Activated naive CD4-positive, alpha-beta T cell treated with anti-CD3 and anti-CD28 coated beads, Interleukin-2, amount 50 U/mL, for 16 hours (primary cell): ENCODE measurements around the gene MMP24.
"Not testable (repeated sequence)": the region's sequence is repeated elsewhere in the genome, so short reads cannot be mapped to it uniquely, and the experiment has no call there.

ENCODE experiments used
- DNase-seq: peaks from one replicate; pipeline ENCODE4 v3.0.0-alpha.2; 2020

Gene MMP24

DNA sequence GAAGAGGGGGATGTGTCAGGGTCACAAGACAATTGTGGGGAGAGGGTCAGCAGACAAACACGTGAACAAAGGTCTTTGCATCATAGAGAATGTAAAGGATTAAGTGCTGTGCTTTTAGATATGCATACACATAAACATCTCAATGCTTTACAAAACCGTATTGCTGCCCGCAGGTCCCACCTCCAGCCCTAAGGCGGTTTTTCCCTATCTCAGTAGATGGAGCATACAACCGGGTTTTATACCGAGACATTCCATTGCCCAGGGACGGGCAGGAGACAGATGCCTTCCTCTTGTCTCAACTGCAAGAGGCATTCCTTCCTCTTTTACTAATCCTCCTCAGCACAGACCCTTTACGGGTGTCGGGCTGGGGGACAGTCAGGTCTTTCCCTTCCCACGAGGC lies 35.8 kb downstream of the MMP24 start:
- DNase-seq: not testable (repeated sequence)

DNA sequence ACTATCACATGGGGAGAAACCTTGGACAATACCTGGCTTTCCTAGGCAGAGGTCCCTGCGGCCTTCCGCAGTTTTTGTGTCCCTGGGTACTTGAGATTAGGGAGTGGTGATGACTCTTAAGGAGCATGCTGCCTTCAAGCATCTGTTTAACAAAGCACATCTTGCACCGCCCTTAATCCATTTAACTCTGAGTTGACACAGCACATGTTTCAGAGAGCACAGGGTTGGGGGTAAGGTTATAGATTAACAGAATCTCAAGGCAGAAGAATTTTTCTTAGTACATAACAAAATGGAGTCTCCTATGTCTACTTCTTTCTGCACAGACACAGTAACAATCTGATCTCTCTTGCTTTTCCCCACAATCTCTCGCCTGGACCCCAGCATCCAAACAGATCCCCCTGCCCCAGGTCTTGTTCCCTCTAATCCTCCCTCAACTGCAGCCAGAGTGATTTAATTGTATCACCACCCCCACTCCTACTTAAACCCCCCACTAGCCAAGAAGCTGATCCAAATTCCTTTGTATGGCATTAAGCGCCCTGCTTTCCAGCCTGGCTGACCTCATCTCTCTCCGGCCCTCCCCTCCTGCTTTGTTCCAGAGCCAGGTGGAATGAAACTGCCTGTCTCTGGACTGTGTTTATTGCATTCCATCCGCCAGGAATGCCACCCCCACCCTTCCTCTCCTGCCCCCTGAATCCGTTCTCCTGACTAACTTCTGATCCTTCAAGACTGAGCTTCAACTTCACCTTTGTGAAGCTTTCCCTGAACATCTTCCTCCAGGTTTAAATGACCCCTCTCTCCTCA lies 36.4 kb downstream of the MMP24 start:
- DNase-seq: not testable (repeated sequence)

DNA sequence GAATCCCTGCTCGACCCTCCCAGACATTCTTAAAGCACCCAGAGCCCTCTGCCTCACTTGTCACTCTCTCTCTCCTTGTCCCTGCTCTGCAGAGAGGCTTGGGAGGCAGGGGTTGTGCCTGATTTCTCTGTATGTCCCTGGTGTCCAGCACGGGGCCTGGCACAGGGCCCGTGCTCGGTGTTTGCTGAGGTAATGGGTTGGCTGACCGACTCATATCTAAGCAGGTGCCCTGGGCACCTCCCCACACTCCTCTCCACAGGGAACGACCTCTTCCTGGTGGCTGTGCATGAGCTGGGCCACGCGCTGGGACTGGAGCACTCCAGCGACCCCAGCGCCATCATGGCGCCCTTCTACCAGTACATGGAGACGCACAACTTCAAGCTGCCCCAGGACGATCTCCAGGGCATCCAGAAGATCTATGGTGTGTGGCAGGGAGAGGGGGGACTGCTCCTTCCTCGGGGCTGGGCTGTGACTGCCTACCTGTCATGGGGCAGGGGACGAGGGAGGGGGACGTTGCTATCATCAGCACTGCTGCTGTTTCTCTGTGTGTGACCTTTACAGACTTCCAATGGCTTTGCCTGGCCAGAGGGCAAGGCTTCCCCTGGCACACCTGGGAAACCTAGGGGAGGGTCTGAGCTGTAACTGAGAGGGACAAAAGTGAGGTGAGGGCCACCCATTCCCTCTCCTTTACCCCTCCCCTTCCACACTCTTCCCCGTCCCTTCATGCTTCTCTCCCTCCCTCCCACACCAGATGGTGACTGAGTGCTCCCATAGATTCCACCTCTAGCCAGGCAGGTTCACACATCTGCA lies 37.2 kb downstream of the MMP24 start:
- no peak for DNase-seq

DNA sequence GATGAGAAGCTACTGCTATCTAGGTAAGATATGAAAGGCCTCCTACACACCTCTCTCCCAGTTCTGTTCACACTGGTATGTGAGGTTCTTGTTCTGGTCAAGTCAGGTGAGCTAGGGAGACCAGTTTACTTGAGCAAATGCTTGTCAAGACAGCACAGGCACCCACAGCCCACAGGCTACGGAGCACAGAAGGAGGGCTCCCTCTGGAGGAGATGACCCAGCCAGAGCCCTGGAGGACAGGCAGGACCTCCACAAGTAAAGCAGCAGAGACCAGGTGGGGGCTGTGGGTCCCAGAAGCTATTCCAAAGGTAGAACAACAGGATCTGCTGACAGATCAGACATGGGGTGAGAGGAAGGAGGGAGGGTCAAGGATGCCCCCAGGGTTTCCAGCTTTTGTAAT lies 38.3 kb downstream of the MMP24 start:
- no peak for DNase-seq

DNA sequence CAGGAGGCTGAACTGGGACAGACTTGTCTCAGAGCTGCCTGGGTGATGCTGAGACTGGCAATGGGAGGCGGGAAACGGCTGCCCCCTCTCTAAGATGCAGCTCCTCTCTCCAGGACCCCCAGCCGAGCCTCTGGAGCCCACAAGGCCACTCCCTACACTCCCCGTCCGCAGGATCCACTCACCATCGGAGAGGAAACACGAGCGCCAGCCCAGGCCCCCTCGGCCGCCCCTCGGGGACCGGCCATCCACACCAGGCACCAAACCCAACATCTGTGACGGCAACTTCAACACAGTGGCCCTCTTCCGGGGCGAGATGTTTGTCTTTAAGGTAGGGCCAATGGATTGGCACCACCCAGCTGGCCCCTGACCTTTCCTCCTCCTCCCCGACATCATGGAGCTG lies 40.6 kb downstream of the MMP24 start:
- DNase-seq: no peak

DNA sequence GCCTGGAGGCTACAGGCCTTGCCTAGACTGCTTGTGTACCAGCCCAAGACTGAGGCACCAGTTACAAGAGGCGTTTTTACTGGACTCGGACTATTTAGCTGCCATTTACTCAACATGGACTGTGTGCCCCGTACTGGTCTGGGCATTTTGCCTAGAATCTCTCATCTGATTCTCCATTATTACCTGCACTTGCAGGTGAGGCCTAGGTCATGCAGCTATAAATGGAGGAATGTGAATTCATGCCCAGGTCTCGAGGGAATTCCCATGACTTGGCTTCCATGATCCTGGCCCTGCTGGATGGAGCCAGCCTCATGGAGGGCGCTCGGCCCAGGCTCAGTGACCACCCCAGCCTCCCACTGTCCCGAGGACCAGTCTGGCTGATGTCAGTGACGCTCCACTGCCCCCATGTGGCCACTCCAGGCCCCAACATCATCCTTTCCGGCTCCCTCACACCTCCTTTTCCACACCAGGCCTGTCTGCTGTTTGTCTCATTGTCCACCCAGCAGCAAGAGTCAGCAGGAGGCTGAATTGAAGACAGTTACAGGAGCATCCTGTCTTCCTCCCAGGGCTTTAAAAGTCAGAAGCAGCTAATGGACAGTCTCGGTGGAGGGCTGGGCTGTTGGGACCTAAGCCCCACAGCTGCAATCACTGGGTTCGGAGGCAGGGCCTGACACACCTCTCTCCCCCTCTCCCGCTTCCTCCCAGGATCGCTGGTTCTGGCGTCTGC lies 42.7 kb downstream of the MMP24 start:
- DNase-seq: peak; percentile 51

DNA sequence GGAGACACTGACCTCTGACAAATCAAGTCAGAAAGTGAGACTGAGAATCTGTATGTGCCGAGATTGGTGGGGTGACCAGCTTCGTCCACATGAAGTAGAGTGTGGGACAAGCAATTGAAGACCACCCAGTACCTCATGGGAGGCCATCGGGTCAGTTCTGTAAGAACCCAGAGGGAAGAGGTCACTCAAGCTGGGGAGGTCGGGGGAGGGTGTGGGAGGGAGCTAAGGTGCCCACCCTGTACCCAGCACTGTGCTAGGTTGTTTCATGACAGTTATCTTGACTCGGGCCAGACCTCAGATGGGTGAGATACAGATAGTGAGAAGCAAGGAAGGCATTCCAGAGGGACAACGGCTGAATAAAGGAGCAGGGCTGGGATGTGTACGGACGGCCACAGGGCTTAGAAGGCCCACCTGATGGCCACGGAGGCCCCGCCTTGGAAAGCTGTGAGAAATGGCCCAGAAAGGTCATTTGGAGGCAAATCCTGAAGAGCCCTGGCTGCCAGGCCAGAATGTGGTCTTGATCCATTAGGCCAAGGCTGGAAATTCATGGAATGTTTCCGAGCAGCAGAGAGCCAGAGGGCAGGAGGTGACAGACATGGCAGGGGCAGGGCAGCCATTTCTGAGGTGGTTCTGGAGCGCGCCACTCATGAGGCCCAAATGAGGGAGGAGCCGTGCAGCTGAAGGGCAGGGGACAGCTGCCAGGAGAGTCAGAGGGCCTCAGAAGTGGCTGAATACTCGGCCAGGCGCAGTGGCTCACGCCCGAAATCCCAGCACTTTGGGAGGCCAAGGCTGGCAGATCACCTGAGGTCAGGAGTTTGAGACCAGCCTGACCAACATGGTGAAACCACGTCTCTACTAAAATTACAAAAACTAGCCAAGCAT lies 43.8 kb downstream of the MMP24 start:
- no peak for DNase-seq

DNA sequence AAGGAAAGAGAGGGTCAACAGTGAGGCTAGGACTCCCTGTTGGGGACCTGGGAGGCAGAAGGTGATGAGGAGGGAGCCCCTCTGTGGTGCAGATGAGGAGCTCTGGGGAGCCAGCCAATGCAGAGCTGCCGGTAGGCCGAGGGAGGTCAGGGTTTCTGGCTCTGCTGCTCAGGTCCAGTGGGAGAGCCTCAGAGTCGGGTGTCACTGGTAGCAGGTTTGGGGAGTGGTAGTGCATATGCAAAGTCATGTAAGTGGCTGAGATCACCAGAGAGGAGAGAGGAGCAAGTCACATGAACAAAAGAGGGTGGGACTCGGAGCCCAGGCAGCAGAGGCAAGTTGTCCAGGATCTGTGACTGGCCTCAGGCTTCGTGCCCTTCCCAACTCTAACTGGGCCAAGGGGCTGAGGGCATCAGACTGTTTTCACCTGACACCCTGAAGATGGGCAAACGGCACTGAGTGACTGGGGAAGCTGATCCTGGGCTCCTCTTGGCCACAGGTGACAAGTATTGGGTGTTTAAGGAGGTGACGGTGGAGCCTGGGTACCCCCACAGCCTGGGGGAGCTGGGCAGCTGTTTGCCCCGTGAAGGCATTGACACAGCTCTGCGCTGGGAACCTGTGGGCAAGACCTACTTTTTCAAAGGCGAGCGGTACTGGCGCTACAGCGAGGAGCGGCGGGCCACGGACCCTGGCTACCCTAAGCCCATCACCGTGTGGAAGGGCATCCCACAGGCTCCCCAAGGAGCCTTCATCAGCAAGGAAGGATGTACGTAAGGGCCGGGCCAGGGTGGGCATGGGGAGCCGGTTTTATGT lies 44.8 kb downstream of the MMP24 start:
- DNase-seq: no peak

DNA sequence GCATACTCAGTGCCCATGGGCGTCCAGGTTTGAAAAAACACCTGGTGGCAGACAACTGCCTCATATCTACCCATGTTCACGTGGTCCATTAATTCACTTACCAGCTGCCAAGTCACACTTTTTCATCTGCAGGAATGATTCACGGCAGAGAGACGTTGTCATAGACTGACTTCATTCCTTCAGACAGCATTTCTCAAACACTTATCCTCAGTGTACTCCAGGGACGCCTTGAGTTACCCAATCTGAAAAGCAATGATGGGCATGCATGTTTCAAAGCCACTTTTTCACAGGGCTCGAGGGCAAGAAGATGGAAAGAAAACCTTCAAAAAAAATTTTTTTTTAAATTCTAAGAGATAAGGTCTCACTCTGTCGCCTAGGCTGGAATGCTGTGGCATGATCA lies 45.4 kb downstream of the MMP24 start:
- DNase-seq: no peak

DNA sequence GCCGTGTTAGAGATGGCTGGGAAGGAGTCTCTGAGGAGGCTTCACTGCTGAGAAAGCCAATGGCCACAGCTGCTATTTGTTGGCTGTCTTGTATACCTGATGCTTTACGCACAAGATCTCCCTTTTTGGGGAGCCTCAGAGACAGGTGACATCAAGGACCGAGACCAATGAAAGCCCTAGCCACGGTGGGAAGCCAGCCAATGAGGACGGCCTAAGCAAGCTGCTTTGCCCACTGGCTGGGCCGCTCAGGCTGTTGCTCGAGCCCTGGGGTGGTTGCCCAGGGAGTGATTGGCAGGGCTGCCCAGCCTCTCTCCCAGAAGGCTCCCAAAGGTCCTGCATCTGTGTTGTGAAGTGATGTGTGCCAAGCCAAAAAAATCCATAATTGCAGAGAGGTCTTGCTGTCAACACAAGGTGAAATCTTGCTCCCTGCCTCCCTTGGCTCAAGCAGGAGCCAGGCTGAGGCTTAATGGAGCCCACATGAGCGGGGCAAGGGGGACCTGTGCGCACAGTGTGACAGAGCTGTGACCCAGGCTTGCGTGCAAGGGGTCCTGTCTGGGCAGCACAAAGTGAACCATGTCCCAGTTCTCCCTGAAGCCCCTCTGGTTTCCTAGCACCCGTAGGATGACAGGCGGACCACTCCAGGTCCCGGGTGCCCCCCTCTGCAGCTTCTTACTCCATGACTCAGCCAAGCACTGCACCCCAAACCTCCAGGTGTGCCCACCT lies 47.1 kb downstream of the MMP24 start:
- no peak for DNase-seq

DNA sequence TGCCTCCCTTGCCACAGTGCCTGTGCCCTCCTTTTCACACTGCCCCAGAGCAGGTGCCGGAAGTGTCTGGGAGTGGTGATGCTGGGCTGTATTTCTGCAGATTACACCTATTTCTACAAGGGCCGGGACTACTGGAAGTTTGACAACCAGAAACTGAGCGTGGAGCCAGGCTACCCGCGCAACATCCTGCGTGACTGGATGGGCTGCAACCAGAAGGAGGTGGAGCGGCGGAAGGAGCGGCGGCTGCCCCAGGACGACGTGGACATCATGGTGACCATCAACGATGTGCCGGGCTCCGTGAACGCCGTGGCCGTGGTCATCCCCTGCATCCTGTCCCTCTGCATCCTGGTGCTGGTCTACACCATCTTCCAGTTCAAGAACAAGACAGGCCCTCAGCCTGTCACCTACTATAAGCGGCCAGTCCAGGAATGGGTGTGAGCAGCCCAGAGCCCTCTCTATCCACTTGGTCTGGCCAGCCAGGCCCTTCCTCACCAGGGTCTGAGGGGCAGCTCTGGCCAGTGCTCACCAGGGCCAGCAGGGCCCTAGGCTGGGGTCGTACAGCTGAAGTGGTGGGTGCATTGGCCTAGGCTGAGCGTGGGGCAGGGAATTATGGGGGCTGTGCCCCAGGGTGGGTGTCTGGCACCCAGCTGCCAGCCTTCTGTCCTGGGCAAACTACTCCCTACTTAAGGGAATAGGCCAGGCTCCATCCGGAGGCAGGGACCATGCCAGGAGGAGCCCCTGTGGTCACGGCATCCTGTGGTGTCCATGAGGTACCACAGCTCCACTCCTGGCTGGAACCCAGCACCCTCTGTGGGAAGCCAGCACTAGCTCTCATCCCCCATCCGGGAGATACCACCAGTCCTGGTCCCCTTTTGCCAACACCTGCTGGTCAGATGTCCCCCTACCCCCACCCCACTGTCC lies 47.9 kb downstream of the MMP24 start:
- no peak for DNase-seq

DNA sequence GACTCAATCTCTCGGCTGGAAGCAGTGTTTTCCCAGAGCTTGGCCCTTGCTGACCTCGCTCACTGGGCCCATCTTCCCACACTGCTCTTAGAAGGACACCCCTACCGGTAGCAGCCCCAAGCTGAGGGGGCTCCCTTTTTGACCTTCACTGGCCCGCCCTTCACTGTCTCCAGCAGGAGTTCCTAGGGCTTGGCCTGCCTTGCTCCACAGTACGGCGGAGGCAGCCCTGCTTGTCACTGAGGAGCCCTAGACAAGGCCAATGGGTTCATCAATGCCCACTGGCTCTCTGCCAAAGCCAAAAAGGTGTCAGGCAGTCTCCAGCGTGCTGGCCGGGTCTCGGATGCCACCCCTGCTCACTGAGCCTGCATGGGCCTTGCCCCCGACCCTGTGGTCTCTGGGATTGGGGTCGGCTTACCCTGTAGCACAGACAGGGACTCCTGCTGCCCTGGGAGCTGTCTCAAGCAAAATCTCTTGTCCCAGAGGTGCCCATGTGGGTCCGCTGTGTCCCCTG lies 49.3 kb downstream of the MMP24 start:
- no peak for DNase-seq

DNA sequence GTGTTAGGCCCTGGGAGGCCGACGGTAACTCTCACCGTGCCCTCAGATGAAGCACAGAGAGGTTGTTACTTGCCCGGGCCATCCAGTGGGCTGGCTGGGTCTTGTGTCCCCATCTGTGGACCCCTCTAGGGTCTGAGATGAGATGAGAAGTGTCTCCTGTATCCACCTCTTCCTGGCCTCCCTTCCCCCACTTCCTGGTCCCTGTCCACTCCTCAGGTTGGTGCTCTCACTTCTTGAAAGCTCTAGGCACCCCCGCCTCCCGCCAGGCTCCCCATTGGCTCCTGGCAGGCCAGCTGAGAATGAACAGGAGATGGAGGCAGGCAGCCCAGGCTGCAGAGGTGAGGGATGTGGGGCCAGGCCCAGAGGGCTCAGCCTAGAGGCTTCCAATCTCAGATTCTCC lies 49.9 kb downstream of the MMP24 start:
- no peak for DNase-seq

DNA sequence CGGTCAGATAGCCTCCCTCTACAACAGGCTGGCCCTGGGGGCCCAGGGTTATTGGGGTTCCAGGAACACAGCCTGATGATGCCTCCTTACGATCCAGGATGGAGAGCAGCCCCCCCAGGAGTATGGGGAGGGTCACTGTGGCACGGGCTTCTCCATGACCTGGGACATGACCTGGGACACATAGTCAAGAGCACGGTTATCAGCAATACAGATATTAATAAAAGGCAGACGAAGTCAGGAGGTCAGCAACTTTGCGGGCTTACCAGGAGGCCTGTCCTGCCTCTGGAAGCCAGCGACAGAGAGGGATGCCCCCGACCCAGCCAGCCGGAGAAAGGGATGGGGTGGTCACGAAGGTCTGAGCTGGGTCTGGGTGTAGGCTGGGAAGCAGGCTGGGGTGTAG lies 50.6 kb downstream of the MMP24 start:
- DNase-seq: no peak

DNA sequence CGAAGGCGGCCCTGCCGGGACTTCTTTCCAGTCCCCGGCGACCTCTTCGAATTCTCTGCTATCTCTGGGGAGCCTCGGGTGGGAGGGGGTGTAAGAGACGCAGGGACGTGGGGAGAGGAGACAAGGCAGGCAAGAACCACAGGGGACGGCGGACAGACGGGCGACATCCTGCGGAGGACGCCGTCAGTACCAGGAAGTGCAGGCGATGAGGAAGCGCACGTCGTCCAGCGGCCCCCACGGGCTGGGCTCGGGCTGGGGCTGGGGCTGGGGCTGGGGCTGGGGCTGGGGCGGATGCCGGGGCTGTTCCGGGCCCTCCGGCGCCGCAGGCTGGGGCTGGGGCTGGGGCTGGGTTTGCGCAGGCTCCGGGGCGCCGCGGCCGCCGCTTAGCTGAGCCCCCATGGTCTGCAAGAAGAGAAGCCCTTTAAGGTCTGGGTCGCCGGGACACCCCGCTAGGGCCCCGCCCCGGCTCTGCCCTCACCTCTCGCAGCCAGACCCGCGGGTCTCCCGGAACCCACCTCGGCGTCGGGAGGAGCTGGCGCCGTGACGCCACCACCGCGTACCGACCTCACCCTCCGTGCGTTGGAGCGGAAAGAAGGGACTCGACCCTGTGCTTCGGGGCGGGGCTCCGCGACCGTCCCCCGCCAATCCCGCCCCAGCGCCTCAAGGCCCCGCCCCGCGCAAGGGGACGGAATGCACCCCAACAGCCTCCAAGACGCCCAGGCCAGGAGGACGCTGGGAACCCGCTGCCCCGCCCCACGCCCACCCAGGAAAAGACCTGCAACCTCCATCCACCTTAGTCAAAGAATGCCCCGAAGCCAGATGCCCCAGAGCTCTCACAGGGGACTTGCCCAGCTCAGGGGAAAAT lies 51.3 kb downstream of the MMP24 start, which contains the start of gene MMP24OS:
MMP24OS (minus strand) TSS at position 592 of the 865 bp plus-strand sequence; CDS start at position 399, 193 bp downstream.
- peak; percentile 87 for DNase-seq

DNA sequence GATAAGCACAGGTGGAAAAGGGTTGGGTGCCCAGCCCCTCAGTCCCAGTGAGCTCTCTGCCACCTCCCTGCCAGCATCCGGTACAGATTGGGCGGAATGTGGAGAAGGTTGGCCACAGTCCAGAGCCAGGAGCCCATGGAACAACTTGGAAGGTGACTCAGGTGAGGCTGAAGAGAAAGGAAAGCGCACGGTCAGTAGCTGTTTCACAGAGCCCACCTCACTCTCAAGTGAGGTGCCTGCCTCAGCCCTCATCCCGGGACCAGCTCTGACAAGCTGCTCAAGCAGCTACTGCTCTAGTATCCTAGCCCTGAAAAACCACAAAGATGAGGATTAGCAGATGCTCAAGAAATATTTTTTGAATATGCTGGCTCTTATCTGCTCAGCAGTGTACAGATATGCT lies 52.5 kb downstream of the MMP24 start:
- DNase-seq: no peak

DNA sequence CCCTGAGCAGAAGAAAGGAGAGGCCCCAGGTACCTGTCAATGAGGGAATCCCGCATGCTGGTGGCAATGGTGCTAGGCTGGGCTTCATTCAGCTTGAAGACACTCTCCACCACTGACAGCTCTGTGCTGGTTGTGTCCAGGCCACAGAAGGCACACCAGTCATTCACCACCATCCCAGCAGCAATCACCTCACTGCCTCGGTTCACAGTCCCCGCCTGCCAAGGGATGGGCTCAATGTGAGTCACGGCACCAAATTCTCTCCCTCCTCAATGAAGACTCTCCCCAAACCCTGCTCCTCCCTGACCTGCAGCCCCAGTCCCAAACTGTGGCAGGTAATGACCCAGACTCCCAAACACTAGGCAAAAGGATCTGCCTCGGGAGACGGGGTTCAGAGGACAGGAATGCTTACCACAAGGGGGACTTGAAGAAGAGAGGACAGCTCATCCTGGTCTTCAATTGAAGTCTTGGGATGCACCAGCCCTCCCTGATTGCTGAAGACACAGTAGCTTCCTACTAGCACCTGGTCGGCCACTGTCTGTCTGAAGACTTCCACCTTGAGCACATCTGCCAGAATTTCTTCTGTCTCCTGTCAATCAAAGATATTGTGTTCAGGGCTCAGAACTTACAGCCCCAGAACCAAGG lies 53.2 kb downstream of the MMP24 start:
- no peak for DNase-seq

DNA sequence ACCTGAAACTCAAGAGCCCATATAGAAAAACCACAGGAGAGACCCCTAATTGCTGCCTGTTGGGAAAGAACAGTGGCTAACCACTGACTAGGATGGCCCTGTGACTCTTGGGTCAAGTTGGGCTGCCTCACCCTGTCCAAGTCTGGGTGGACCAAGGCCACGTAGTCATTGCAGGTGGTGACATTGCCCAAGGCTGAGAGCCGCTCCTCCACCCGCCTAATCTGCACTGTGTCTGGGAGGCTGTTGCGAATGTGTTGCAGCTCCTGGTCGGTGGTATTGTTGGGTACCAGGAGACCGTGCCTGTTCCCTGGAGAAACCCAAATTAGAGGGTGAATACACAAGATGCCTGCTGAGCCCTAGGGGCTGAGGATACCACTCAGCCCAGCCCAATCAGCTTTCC lies 54.0 kb downstream of the MMP24 start:
- DNase-seq: no peak
